Astrocyte (in vitro differentiated cells and primary cell): Measurements from ENCODE around the gene TNFRSF4. TPM values are rescaled to one million over a fixed set of nuclear protein-coding genes. Genes with fewer than 3 reads are reported as not detected.

Source experiments
- DNase-seq: peaks from one replicate; pipeline ENCODE4 v3.0.0-alpha.2; 2010; ENCODE audit warnings: low read depth
- FAIRE-seq: peaks from 2 replicates; lab custom pipeline; 2011; peaks lifted over from hg19 to GRCh38; lab: Jason Lieb, UNC
- H2AFZ ChIP-seq: 2 replicates; pipeline ENCODE4 v1.6.0; 2012; ENCODE audit warnings: low read depth, low read length, inconsistent platforms
- H3K27ac ChIP-seq: 2 replicates; pipeline ENCODE4 v1.5.1; 2011; ENCODE audit warnings: low read depth, low read length, inconsistent platforms
- H3K27me3 ChIP-seq: 2 replicates; pipeline ENCODE4 v1.6.0; 2011; ENCODE audit warnings: low read length, inconsistent platforms; ENCODE audit not compliant: insufficient read depth
- H3K36me3 ChIP-seq: 2 replicates; pipeline ENCODE4 v1.5.1; 2011; ENCODE audit warnings: low read length, inconsistent platforms; ENCODE audit not compliant: insufficient read depth
- H3K4me1 ChIP-seq: 2 replicates; pipeline ENCODE4 v1.5.1; 2011; ENCODE audit warnings: low read length, inconsistent platforms; ENCODE audit not compliant: insufficient read depth
- H3K4me2 ChIP-seq: 2 replicates; pipeline ENCODE4 v1.6.0; 2012; ENCODE audit warnings: low read length, inconsistent platforms
- H3K4me3 ChIP-seq: 2 replicates; pipeline ENCODE4 v1.5.1; 2011; ENCODE audit warnings: low read depth, mild to moderate bottlenecking, low read length, inconsistent platforms; ENCODE audit not compliant: insufficient read depth
- H3K79me2 ChIP-seq: 2 replicates; pipeline ENCODE4 v1.6.0; 2012; ENCODE audit warnings: mild to moderate bottlenecking, low read length, inconsistent platforms; ENCODE audit not compliant: insufficient read depth
- H3K9ac ChIP-seq: 2 replicates; pipeline ENCODE4 v1.6.0; 2012; ENCODE audit warnings: mild to moderate bottlenecking, low read length, inconsistent platforms
- H3K9me3 ChIP-seq: 2 replicates; pipeline ENCODE4 v1.5.1; 2012; ENCODE audit warnings: low read depth, mild to moderate bottlenecking, low read length, inconsistent platforms; ENCODE audit not compliant: insufficient read depth
- H4K20me1 ChIP-seq: 2 replicates; pipeline ENCODE4 v1.6.0; 2012; ENCODE audit warnings: low read length, inconsistent platforms; ENCODE audit not compliant: insufficient read depth
- H3K27ac Mint-ChIP-seq: one replicate; pipeline ENCODE4 v1.8.0; 2021; ENCODE audit warnings: mild to moderate bottlenecking, mixed read lengths; ENCODE audit not compliant: unreplicated experiment
- H3K27me3 Mint-ChIP-seq: one replicate; pipeline ENCODE4 v1.8.0; 2021; ENCODE audit warnings: low read depth, mixed read lengths; ENCODE audit not compliant: unreplicated experiment
- H3K36me3 Mint-ChIP-seq: one replicate; pipeline ENCODE4 v1.8.0; 2021; ENCODE audit warnings: low read depth, mixed read lengths; ENCODE audit not compliant: unreplicated experiment
- H3K4me1 Mint-ChIP-seq: one replicate; pipeline ENCODE4 v1.8.0; 2021; ENCODE audit warnings: low read depth, mixed read lengths; ENCODE audit not compliant: unreplicated experiment
- H3K4me3 Mint-ChIP-seq: one replicate; pipeline ENCODE4 v1.8.0; 2021; ENCODE audit warnings: mild to moderate bottlenecking, moderate library complexity, mixed read lengths; ENCODE audit not compliant: unreplicated experiment
- H3K9me3 Mint-ChIP-seq: one replicate; pipeline ENCODE4 v1.8.0; 2021; ENCODE audit warnings: mild to moderate bottlenecking, mixed read lengths; ENCODE audit not compliant: unreplicated experiment
- EZH2 ChIP-seq: IDR thresholded peaks from 2 replicates; pipeline ENCODE4 v1.6.1; 2012; ENCODE audit warnings: mild to moderate bottlenecking, low read length, inconsistent platforms; ENCODE audit not compliant: insufficient read depth
- total RNA-seq: library from RNA; stranded (reverse); gene quantifications from 2 replicates; pipeline ENCODE4 v1.2.1, GENCODE V29; 2021
- TF ChIP-seq, protein P1 (sequence below): IDR thresholded peaks from 2 replicates; pipeline ENCODE4 v1.5.1; 2011; ENCODE audit warnings: low read depth, mild to moderate bottlenecking, inconsistent platforms, low read length, moderate library complexity; ENCODE audit not compliant: insufficient read depth

TNFRSF4 gene
- total RNA-seq, 1 donor from 2014 or later = 0.41 TPM

DNA sequence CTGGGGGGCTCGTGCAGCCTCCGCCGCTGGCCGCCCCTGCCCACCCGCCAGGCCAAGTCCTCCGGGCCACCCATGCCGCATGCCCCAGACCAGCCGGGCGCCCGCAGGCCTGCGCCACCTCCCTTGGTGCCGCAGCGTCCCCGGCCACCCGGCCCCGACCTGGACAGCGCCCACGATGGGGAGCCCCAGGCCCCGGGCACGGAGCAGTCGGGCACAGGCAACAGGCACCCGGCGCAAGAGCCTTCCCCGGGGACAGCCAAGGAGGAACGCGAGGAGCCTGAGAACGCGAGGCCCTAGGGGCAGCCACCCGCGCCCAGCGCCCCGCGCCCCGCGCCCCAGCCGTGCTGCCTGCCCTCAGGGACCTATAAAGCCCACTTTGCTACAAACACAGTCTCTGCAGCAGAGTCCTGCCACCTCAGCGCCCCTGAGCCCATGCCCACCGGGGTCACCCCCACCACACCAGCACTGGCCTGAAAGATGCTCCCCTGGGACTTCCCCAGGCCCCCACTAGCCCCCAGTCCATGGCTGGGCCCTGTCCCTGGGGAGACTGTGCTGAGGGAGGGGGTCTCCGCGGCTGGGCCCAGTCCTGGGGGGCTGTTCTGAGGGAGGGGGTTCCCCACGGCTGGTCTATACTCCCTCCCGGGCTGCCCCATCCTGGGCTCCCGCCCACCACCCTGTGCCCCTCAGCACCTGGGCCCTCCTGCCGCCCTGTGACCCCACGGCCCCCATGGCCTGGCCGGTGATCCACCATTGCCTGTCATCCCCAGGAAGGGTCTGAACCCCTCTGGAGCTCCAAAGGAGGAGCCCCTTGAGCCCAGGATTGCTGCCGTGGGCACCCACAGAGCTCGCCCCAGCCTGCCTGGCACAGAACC lies 16.2 kb downstream of the TNFRSF4 start:
- Histone ChIP-seq H3K79me2 (no peaks in the 10 kb centered on the region), H3K36me3 (no peaks in the 10 kb centered on the region), H3K4me2 (no peak overlapping the region), H3K9me3 (no peaks in the 10 kb centered on the region), H3K27me3 (peaks cover 2% of the 10 kb centered on the region), H3K4me1 (no peaks in the 10 kb centered on the region), H2AFZ (no peak overlapping the region), H3K27ac (no peak overlapping the region), H3K9ac (no peak overlapping the region), H4K20me1 (no peaks in the 10 kb centered on the region), H3K4me3 (no peak overlapping the region)
- Mint-ChIP-seq H3K36me3 (no peaks in the 10 kb centered on the region), H3K9me3 (peaks cover 11% of the 10 kb centered on the region), H3K27ac (no peak overlapping the region), H3K27me3 (peaks cover 20% of the 10 kb centered on the region), H3K4me1 (no peaks in the 10 kb centered on the region), H3K4me3 (no peak overlapping the region)
- TF ChIP-seq, protein P1, sequence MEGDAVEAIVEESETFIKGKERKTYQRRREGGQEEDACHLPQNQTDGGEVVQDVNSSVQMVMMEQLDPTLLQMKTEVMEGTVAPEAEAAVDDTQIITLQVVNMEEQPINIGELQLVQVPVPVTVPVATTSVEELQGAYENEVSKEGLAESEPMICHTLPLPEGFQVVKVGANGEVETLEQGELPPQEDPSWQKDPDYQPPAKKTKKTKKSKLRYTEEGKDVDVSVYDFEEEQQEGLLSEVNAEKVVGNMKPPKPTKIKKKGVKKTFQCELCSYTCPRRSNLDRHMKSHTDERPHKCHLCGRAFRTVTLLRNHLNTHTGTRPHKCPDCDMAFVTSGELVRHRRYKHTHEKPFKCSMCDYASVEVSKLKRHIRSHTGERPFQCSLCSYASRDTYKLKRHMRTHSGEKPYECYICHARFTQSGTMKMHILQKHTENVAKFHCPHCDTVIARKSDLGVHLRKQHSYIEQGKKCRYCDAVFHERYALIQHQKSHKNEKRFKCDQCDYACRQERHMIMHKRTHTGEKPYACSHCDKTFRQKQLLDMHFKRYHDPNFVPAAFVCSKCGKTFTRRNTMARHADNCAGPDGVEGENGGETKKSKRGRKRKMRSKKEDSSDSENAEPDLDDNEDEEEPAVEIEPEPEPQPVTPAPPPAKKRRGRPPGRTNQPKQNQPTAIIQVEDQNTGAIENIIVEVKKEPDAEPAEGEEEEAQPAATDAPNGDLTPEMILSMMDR = no peak
- TF ChIP-seq EZH2 = no peak
- DNase-seq (no peak), FAIRE-seq (no peak)

DNA sequence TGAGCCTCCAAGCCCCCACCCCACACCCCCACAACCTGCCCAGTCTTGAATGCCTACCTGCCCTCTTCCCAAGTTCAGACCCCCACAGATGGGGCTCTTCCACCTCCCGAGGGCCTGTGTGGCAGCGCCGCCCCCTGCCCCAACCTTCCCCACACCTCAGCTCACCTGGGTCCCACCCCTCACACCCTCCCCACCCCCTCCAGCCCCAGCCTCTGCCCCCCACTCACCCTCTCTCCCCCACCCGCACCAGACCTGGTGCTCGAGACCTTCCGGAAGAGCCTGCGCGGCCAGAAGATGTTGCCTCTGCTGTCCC lies 16.8 kb downstream of the TNFRSF4 start:
- Mint-ChIP-seq H3K4me1 (no peaks in the 10 kb centered on the region), H3K27me3 (peaks cover 21% of the 10 kb centered on the region), H3K4me3 (no peak overlapping the region), H3K9me3 (peaks cover 12% of the 10 kb centered on the region), H3K27ac (no peak overlapping the region), H3K36me3 (peaks cover under 1% of the 10 kb centered on the region)
- Histone ChIP-seq H3K27ac (no peak overlapping the region), H3K27me3 (peaks cover 2% of the 10 kb centered on the region), H3K4me3 (no peak overlapping the region), H3K9me3 (no peaks in the 10 kb centered on the region), H2AFZ (no peak overlapping the region), H4K20me1 (no peaks in the 10 kb centered on the region), H3K4me2 (no peak overlapping the region), H3K4me1 (no peaks in the 10 kb centered on the region), H3K79me2 (no peaks in the 10 kb centered on the region), H3K9ac (no peak overlapping the region), H3K36me3 (no peaks in the 10 kb centered on the region)
- DNase-seq (no peak), FAIRE-seq (no peak)
- TF ChIP-seq, protein P1 = no peak
- no peak for TF ChIP-seq EZH2
